Measurements from ENCODE around the gene DACT3. TPM values are rescaled to one million over a fixed set of nuclear protein-coding genes. Genes with fewer than 3 reads are reported as not detected.

The DACT3 gene
- total and polyA plus RNA-seq, 2 experiments from 2014 or later, result 0.78 to 2.6 TPM

DNA sequence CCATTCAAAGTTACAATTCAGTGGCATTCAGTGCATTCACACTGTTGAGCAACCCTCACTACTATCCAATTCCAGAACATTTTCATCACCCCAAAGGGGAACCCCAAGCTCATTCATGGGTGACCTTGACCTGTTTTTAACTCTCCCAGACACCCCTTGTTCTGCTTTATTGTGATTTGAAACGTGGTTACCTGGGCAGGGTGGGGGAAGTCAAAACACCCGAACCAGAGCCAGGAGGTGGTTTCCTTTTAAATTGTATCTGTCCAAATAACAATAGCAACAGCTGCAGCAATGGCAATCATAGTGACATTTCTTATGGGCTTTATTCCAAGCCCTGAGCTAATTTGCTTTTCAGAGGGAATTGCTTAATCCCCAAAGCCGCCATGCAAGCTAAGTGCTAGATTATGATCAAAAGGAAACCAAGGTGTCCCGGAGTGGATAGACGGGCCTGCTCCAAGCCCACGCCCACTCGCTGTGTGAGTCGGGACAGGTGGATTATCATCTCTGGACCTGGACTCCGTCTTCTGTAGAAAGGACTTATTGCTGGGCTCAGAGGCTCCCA, 42.2 kb downstream of the DACT3 start (continued):
- TF ChIP-seq, protein P1, sequence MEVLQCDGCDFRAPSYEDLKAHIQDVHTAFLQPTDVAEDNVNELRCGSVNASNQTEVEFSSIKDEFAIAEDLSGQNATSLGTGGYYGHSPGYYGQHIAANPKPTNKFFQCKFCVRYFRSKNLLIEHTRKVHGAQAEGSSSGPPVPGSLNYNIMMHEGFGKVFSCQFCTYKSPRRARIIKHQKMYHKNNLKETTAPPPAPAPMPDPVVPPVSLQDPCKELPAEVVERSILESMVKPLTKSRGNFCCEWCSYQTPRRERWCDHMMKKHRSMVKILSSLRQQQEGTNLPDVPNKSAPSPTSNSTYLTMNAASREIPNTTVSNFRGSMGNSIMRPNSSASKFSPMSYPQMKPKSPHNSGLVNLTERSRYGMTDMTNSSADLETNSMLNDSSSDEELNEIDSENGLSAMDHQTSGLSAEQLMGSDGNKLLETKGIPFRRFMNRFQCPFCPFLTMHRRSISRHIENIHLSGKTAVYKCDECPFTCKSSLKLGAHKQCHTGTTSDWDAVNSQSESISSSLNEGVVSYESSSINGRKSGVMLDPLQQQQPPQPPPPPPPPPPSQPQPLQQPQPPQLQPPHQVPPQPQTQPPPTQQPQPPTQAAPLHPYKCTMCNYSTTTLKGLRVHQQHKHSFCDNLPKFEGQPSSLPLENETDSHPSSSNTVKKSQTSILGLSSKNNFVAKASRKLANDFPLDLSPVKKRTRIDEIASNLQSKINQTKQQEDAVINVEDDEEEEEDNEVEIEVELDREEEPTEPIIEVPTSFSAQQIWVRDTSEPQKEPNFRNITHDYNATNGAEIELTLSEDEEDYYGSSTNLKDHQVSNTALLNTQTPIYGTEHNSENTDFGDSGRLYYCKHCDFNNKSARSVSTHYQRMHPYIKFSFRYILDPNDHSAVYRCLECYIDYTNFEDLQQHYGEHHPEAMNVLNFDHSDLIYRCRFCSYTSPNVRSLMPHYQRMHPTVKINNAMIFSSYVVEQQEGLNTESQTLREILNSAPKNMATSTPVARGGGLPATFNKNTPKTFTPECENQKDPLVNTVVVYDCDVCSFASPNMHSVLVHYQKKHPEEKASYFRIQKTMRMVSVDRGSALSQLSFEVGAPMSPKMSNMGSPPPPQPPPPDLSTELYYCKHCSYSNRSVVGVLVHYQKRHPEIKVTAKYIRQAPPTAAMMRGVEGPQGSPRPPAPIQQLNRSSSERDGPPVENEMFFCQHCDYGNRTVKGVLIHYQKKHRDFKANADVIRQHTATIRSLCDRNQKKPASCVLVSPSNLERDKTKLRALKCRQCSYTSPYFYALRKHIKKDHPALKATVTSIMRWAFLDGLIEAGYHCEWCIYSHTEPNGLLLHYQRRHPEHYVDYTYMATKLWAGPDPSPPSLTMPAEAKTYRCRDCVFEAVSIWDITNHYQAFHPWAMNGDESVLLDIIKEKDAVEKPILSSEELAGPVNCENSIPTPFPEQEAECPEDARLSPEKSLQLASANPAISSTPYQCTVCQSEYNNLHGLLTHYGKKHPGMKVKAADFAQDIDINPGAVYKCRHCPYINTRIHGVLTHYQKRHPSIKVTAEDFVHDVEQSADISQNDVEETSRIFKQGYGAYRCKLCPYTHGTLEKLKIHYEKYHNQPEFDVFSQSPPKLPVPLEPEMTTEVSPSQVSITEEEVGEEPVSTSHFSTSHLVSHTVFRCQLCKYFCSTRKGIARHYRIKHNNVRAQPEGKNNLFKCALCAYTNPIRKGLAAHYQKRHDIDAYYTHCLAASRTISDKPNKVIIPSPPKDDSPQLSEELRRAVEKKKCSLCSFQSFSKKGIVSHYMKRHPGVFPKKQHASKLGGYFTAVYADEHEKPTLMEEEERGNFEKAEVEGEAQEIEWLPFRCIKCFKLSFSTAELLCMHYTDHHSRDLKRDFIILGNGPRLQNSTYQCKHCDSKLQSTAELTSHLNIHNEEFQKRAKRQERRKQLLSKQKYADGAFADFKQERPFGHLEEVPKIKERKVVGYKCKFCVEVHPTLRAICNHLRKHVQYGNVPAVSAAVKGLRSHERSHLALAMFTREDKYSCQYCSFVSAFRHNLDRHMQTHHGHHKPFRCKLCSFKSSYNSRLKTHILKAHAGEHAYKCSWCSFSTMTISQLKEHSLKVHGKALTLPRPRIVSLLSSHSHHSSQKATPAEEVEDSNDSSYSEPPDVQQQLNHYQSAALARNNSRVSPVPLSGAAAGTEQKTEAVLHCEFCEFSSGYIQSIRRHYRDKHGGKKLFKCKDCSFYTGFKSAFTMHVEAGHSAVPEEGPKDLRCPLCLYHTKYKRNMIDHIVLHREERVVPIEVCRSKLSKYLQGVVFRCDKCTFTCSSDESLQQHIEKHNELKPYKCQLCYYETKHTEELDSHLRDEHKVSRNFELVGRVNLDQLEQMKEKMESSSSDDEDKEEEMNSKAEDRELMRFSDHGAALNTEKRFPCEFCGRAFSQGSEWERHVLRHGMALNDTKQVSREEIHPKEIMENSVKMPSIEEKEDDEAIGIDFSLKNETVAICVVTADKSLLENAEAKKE (CRISPR knock-in tag; IDR thresholded peaks at IDR 0.05), result no peak
- TF ChIP-seq ZNF114 (CRISPR knock-in tag; IDR thresholded peaks at IDR 0.05) (no peak), NANOG (IDR thresholded peaks at IDR 0.05; ENCODE audit: borderline replicate concordance) (no peak)

DNA sequence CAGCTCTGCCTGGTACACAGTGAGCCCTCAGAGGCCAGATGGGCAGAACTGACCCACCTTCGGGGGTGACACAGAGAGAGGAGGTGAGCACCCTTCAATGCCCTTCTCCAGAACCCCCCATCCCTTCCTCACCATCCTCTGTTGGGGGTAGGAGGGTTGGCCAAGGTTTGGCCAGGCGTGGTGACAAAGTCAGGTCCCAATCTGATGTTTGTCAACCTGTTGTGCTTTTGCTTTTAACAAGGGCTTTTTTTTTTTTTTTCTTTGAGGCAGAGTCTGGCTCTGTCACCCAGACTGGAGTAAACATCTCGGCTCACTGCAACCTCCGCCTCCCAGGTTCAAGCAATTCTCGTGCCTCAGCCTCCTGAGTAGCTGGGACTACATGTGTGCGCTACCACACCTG, 43.4 kb downstream of the DACT3 start:
- Mint-ChIP-seq H3K9me3 (no peaks in the 10 kb centered on the region), H3K36me3 (ENCODE audit: low read depth) (no peaks in the 10 kb centered on the region), H3K4me3 (no peak overlapping the region), H3K4me1 (peaks cover 17% of the 10 kb centered on the region), H3K27ac (no peak overlapping the region), H3K27me3 (ENCODE audit: insufficient read depth, low read depth, poor library complexity) (peaks cover 6% of the 10 kb centered on the region)
- no peaks in the 10 kb centered on the region for H3K79me2 ChIP-seq (replicated peaks; ENCODE audit: insufficient read depth)
- H3K4me1 ChIP-seq (ENCODE audit: insufficient read depth), result no peaks in the 10 kb centered on the region; the same call in 1 of the 2 replicates
- ATAC-seq (no peak), DNase-seq (ENCODE audit: low spot score) (no peak)
- H3K4me3 ChIP-seq, result no peak overlapping the region
- H3F3A ChIP-seq (replicated peaks; ENCODE audit: low read depth), result no peaks in the 10 kb centered on the region
- no peaks in the 10 kb centered on the region for H3K27me3 ChIP-seq (ENCODE audit: insufficient read depth)
- H3K9me2 ChIP-seq (ENCODE audit: insufficient read depth), result no peaks in the 10 kb centered on the region
- no peaks in the 10 kb centered on the region for H4K20me1 ChIP-seq (replicated peaks; ENCODE audit: insufficient read depth)
- no peak overlapping the region for H3K4me2 ChIP-seq
- no peaks in the 10 kb centered on the region for H3K36me3 ChIP-seq (ENCODE audit: insufficient read depth)
- H2AFZ ChIP-seq, result no peak overlapping the region
- no peak overlapping the region for H3K27ac ChIP-seq (ENCODE audit: low read depth)
- TF ChIP-seq ZNF331 (CRISPR knock-in tag; IDR thresholded peaks at IDR 0.05; ENCODE audit: low read depth) (no peak), EZH2phosphoT487 (IDR thresholded peaks at IDR 0.05; ENCODE audit: unreplicated experiment) (no peak), EZH2 (IDR thresholded peaks at IDR 0.05; ENCODE audit: low read depth, unreplicated experiment) (no peak), STAT1 (IDR thresholded peaks at IDR 0.05; ENCODE audit: unreplicated experiment) (no peak), POLR2AphosphoS5 (IDR thresholded peaks at IDR 0.05; ENCODE audit: low read depth) (no peak), NANOG (IDR thresholded peaks at IDR 0.05; ENCODE audit: borderline replicate concordance) (no peak), ZNF114 (CRISPR knock-in tag; IDR thresholded peaks at IDR 0.05) (no peak)
- TF ChIP-seq, protein P2, sequence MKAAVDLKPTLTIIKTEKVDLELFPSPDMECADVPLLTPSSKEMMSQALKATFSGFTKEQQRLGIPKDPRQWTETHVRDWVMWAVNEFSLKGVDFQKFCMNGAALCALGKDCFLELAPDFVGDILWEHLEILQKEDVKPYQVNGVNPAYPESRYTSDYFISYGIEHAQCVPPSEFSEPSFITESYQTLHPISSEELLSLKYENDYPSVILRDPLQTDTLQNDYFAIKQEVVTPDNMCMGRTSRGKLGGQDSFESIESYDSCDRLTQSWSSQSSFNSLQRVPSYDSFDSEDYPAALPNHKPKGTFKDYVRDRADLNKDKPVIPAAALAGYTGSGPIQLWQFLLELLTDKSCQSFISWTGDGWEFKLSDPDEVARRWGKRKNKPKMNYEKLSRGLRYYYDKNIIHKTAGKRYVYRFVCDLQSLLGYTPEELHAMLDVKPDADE (IDR thresholded peaks at IDR 0.05), result no peak
- TF ChIP-seq, protein P3, sequence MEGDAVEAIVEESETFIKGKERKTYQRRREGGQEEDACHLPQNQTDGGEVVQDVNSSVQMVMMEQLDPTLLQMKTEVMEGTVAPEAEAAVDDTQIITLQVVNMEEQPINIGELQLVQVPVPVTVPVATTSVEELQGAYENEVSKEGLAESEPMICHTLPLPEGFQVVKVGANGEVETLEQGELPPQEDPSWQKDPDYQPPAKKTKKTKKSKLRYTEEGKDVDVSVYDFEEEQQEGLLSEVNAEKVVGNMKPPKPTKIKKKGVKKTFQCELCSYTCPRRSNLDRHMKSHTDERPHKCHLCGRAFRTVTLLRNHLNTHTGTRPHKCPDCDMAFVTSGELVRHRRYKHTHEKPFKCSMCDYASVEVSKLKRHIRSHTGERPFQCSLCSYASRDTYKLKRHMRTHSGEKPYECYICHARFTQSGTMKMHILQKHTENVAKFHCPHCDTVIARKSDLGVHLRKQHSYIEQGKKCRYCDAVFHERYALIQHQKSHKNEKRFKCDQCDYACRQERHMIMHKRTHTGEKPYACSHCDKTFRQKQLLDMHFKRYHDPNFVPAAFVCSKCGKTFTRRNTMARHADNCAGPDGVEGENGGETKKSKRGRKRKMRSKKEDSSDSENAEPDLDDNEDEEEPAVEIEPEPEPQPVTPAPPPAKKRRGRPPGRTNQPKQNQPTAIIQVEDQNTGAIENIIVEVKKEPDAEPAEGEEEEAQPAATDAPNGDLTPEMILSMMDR (conservative IDR thresholded peaks at IDR 0.05; ENCODE audit: low read depth in 2 of 2), result no peak
- TF ChIP-seq, protein P4, sequence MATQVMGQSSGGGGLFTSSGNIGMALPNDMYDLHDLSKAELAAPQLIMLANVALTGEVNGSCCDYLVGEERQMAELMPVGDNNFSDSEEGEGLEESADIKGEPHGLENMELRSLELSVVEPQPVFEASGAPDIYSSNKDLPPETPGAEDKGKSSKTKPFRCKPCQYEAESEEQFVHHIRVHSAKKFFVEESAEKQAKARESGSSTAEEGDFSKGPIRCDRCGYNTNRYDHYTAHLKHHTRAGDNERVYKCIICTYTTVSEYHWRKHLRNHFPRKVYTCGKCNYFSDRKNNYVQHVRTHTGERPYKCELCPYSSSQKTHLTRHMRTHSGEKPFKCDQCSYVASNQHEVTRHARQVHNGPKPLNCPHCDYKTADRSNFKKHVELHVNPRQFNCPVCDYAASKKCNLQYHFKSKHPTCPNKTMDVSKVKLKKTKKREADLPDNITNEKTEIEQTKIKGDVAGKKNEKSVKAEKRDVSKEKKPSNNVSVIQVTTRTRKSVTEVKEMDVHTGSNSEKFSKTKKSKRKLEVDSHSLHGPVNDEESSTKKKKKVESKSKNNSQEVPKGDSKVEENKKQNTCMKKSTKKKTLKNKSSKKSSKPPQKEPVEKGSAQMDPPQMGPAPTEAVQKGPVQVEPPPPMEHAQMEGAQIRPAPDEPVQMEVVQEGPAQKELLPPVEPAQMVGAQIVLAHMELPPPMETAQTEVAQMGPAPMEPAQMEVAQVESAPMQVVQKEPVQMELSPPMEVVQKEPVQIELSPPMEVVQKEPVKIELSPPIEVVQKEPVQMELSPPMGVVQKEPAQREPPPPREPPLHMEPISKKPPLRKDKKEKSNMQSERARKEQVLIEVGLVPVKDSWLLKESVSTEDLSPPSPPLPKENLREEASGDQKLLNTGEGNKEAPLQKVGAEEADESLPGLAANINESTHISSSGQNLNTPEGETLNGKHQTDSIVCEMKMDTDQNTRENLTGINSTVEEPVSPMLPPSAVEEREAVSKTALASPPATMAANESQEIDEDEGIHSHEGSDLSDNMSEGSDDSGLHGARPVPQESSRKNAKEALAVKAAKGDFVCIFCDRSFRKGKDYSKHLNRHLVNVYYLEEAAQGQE (IDR thresholded peaks at IDR 0.05; ENCODE audit: unreplicated experiment), result no peak

All from GM23338 (cell line).